HG02870 (cell line): ENCODE measurements around the gene PDCD5.

ENCODE experiments used
- ATAC-seq: cut with Tn5 transposase; IDR thresholded peaks from one replicate; pipeline ENCODE4 v1.9.1; 2021; ENCODE audit warnings: mild to moderate bottlenecking, moderate library complexity; ENCODE audit not compliant: unreplicated experiment

Gene PDCD5

GRCh38 chr19:32630338-32630737, 49.3 kb downstream of the PDCD5 start:
- no peak for ATAC-seq

GRCh38 chr19:32631381-32631780, 50.4 kb downstream of the PDCD5 start:
- ATAC-seq: no peak
